Stimulated activated CD4-positive, alpha-beta T cell treated with anti-CD3 and anti-CD28 coated beads, TNF-alpha, amount 100 ng/mL, for 4 hours (primary cell): ENCODE results near the gene FGD3.
"Not testable (repeated sequence)": the region's sequence is repeated elsewhere in the genome, so short reads cannot be mapped to it uniquely, and the experiment has no call there.

Source experiments
- DNase-seq, 3 experiments: peaks; one replicate each; pipeline ENCODE4 v3.0.0-alpha.2; 2020; ENCODE audit warnings: low read depth in 3 of 3

FGD3 gene

DNA sequence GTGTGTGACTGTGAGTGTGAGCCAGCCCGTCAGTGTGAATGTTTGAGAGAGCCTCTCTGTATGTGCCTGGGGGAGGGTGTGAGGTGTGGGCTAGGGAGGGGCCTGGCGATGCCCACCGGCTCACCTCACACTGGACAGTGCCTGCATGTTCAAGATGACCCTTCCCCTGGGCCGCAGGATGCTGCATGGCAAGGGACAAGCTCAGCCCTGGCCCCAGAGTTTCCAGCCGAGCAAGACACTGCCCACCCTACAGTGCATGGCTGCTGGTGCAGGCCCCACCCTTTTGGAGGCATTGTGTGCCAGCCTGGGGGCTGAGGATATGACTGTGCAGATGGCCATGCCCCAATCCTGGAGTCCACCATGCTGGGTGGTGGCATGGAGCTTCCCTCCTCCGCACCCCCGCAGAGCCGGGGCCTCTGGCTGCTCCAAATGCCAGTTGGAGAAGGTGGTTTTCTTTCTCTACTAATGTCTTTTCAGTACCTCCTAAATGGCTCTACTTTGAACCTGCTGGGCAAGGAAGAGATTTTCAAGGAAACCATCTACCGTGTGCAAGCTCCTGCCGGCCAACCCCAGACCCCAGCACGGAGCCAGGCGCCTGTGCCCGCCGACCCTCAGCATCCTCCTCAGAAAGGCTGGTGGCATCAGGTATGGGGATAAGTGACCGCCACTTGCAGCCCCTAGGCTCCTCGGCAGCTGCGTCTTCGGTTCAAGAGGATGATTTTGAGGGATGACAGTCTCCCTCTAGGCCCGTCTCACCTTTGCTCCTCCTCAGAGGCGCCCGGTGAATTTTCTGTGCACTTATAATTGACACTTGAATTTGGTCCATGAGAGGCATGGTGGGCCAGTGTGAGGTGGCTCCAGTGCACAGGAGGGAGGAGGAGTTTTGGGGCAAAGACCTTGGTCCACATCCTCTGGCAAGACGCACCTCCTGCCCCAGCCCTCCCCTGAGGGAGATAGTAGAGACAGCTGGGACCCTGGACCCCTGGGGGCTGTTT is 27.7 kb downstream of the FGD3 start:
- no peak for DNase-seq

DNA sequence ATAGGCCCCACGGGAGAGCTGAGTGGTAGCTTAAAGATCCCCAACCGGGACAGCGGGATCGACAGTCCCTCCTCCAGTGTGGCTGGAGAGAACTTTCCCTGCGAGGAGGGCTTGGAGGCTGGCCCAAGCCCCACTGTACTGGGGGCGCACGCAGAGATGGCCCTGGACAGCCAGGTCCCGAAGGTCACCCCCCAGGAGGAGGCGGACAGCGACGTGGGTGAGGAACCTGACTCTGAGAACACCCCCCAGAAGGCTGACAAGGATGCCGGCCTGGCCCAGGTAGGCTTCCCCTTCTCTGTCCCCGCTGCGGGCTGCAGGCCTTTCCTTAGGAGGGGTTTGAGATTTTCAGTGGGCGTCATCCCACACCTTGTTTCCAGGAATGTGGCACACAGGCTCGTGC is 29.1 kb downstream of the FGD3 start:
- DNase-seq: no peak

DNA sequence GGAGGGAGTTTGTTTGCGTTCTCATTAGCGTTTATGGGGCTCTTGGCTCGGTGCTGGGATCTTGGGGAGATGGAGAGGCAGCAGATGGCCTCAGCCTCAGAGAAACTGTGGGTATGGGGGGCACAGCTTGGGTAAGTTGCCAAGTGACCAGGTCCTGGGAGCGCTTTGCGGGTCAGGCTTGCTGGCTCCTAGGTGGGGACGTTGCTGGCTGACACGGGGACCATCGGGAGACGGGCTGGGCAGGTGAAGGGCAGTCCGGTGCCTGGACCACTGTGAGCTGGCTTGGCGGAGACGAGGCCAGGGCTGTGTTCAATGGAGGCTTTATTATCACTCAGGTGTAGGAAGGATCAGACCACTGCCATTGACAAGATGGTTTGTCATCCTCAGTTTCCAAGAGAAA is 30.0 kb downstream of the FGD3 start:
- DNase-seq: no peak

DNA sequence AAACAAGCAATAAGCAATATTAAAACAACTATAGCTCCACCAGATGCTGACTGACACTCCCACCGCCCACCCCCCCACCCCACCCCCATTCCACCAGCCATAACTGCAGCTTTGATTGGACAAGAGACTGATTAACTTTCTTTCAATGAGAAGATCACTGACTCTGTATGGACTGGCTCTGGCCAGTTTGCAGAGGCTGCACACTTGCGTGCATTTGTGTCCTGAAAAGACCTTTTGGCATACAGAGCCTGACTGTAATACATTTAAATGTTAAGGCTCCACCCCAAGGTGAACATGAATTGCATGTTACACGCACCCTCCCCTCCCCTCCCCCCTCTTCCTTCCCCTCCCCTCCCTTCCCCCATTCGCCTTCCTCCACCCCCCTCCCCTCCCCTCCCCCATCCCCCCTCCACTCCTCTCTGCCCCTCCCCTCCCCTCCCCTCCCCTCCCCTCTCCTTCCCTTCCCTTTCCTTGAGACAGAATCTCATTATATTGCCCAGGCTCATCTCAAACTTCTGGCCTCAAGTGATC is 31.1 kb downstream of the FGD3 start:
- no peak for DNase-seq

DNA sequence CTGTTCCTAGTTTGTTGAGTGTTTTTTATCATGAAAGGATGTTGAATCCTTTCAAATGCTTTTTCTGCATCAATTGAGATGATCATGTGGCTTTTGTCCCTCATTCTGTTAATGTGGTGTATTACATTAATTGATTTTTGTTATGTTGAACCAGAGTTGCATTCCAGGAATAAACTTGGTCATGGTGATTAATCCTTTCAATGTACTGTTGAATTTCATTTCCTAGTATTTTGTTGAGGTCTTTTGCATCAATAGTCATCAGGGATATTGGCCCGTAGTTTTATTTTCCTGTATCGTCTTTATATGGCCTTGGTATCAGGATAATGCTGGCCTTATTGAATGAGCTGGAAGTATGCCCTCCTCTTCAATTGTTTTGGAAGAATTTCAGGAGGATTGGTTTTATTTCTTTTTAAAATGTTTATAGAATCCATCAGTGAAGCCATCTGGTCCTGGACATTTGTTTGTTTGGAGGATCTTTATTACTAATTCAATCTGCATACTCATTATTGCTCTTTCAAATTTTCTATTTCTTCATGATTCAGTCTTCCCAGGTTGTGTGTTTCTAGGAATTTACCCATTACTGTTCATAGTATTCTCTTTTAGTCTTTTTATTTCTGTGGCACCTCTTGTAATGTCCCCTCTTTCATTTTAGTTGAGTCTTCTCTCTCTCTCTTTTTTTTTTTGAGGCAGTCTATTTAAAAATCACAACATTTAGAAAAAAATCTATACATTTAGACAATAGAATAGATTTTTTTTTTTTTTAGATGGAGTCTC is 32.1 kb downstream of the FGD3 start:
- no peak for DNase-seq

DNA sequence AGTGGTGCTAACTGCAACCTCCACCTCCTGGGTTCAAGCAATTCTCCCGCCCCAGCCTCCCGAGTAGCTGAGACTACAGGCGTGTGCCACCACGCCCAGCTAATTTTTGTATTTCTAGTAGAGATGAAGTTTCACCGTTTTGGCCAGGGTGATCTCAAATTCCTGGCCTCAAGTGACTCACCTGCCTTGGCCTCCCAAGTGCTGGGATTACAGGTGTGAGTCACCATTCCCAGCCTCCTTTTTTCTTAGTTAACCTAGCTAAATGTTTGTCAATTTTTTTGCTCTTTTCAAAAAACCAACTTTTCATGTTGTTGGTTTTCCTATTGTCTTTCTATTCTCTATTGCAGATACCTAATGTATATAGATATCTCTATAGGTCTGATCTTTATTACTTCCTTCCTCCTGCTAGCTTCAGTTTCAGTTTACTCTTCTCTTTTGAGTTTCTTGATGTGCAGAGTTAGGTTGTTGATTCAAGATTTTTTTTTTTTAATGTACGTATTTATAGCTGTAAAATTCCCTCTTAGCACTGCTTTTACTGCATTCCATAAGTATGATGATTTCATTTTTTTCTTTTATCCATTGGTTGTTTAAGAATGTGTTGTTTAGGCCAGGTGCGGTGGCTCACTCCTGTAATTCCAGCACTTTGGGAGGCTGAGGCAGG is 32.9 kb downstream of the FGD3 start:
- no peak for DNase-seq

DNA sequence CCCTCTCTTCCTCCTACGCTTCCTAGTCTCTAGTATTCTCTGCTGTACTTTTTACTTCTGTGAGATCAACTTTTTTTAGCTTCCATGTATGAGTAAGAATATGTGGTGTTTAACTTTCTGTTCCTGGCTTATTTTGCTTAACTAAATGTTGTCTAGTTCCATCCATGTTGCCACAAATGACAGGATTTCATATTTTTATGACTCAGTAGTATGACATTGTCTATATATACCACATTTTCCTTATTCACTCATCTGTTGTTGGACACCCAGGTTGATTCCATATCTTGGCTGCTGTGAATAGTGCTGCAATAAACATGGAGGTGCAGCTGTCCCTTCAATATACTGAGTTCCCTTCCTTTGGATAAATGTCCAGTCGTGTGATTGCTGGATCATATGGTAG is 34.8 kb downstream of the FGD3 start:
- no peak for DNase-seq

DNA sequence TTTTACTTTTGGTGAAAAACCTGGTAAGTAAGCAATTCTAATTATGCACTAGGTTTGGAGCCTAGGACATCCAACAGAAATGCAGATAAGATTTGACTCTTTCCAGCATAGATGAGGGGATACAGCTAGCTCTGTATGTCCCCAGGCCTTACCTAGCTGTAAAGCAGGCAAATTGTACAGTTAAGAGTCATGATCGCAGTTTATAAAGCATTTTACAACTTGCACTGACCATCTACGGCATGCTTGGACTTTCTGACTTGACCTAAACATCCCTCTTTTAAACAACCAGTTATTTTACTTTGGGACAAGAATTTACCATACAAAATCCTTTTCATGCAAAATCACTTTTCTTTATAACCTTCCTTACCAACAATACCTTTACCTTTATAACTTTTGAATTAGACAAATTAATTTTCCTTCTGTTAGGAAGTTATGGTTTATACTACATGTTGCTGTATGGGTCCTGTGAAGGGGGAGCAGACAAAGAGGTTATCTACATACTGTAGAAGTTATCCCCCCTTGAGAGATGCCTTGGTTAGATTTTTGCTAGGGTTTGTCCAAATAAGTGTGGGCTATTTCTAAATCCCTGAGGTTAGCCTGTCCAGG is 36.8 kb downstream of the FGD3 start:
- DNase-seq: no peak

DNA sequence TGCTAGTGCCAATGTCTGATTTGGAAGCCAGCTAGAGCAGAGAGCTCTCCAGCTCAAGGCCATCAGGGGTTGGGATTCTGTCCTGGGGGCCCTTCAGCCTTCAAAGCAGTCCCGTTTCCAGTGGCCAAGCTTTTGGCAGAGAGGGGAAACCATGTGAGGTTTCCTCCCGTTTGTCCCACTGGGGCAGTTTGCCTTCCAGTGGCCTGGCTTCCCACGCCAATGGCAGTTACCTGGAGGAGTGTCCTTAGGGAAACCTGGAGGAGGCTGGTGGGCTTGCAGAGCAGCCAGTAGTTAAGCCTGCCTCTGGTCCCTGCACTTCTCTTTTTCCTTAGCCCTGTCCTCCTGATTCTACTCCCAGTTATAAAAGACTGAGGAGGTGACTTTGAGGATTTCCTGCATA is 37.7 kb downstream of the FGD3 start:
- no peak for DNase-seq

DNA sequence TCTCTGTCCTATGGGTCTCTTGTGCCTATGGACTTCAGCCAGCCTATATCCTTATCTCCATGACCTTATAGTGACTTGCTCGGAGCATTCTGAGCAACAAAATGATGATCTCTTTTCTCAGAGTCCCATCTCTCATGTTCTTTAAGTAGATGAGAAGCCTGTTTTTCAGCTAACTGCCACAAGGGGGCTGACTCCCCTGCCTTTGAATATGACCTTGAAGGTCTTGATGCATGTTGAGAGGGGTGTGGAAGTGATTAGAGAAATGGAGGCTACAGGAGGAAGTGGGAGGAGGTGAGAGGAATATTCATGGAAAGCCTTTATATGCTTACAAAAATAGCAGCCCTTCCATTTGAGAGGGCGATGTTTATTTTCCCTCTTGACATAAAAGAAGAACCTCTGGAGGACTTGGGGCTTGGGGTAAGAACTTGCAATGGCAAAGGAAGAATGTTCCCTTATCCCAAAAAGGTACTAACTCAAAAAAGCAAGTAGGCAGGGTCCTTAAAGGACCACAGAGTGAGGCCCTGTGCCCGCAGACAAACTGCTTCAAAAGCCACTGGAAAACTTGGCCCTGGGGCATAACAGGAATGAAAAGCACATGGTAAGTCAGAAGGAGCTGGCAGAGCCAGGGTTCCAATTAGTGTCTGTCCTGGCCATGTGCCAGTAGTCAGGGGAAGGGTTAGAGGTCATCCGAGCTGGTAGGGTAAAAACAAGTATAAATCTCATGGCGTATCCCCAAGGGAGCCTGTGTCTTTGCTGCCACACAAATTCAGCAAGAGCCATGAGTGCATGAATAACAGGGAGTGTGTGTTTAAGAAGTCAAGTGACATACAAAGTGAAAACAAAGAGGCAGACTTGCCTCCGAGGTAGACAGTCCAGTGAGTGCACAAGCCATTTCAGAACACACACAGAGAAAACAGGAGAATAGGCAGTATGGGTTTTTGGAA is 39.1 kb downstream of the FGD3 start:
- DNase-seq: peak in 2 of 3 experiments; percentile 31 to 44

DNA sequence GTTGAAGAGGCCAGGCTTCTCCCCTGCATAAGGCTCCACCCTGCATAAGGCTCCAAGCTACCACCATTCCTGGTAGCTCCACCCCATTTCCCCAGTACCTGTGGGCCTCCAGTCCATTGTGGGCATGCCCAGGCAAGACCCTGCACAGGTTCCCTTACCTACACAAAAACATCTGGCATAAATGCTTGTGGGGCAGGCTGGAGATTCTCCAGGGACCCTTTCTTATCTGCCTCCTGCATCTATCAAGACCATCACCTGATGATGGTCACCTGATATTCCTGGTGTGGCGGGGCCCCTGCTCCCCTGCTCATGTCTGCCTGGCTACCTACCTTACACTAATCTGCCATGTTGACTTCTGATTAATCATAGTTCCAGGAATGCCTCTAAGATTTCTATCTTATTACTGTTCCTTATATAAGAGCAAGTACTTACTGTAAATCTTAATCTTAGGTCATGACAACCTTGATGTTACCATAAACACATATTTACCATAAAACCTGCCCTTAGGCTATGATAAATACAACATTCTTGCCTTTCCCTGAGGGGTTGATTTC is 41.0 kb downstream of the FGD3 start:
- DNase-seq: no peak

DNA sequence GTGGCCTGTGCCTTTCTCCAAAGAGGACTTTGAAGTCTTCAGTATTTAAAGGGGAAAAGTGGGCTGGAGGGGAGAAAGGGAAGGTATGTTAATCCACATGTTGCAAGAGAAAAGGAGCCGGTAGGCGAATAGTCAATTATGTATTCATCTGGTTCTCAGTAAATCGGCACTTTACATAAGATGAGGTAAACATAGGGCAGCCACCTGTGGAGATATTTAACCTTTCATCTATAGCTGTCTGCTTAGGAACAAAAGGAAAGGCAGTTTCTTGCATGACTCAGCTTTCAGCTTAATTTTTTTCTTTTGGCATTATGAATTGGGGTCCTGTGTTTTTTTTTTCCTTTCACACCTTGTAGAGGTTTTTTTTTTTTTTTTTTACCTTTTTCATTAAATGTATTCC is 42.2 kb downstream of the FGD3 start:
- no peak for DNase-seq

DNA sequence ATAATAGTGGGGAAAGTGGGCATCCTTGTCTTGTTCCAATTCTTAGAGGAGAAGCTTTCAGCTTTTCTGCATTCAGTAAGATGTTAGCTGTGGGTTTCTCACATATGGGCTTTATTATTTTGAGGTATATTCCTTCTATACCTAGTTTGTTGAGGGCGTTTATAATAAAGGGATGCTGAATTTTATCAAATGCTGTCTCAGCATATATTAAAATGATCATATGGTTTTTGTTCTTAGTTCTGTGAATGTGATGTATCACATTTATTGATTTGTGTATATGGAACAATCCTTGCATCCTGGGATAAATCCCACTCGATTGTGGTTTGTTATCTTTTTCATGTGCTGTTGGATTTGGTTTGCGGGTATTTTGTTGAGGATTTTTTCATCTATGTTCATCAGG is 43.1 kb downstream of the FGD3 start:
- DNase-seq: no peak

DNA sequence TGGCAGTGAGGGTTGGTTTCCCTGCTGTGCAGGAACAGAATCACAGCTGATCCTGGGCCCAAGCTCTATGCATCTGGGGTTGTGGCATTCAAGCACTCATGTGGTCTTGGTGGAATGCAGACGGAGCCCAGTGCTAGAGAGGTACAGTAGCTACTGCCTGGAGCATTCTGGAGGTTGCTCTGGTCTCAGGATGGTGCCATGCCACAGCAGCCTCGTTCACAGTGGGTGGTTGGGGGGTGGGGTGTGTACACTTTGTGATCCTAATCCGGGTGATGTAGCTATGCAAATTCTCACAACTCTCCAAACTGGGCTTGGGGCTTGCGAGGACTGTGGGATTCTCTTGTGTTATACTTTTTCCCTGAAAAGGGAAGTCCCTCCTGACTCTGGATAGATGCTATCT is 45.2 kb downstream of the FGD3 start:
- no peak for DNase-seq

DNA sequence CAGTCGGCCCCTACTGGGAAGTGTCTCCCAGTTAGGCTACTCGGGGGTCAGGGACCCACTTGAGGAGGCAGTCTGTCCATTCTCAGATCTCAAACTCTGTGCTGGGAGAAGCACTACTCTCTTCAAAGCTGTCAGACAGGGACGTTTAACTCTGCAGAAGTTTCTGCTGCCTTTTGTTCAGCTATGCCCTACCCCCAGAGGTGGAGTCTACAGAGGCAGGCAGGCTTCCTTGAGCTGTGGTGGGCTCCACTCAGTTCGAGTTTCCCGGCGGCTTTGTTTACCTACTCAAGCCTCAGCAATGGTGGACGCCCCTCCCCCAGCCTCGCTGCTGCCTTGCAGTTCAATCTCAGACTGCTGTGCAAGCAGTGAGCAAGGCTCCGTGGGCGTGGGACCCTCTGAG is 51.5 kb downstream of the FGD3 start:
- not testable (repeated sequence) for DNase-seq

DNA sequence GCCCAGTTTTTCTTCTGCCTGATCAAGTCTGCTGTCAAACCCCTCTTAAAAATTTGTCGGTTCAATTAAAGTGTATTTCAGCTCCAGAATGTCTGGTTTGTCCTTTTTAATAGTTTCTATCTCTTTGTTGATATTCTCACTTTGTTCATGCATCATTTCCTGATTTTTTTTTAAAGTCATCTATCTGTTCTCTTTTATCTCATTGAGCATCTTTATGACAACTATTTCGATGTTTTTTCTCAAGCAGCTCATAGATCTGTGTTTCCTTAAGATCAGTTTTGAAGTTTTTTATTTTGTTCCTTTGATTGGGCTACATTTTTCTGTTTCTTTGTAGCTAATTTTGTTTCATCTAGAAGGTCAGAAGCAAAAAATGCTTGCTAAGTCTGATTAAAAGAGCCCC is 53.7 kb downstream of the FGD3 start:
- DNase-seq: no peak

DNA sequence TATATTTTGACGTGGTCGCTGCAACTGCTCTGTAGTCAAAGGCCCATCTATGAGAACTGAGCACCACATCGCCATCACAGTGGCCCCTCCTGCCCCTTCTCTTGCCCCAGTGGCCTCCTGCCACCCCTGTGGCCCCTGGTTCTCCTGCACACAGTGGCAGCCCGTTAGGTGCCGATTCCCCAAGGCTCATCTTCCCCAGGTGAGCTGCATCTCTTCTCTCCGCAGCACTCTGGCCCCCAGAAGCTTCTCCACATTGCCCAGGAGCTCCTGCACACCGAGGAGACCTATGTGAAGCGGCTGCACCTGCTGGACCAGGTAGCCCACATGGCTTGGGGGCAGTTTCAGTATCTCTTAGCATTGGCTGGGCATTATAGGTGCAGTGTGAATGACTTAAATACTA is 55.4 kb downstream of the FGD3 start:
- no peak for DNase-seq

DNA sequence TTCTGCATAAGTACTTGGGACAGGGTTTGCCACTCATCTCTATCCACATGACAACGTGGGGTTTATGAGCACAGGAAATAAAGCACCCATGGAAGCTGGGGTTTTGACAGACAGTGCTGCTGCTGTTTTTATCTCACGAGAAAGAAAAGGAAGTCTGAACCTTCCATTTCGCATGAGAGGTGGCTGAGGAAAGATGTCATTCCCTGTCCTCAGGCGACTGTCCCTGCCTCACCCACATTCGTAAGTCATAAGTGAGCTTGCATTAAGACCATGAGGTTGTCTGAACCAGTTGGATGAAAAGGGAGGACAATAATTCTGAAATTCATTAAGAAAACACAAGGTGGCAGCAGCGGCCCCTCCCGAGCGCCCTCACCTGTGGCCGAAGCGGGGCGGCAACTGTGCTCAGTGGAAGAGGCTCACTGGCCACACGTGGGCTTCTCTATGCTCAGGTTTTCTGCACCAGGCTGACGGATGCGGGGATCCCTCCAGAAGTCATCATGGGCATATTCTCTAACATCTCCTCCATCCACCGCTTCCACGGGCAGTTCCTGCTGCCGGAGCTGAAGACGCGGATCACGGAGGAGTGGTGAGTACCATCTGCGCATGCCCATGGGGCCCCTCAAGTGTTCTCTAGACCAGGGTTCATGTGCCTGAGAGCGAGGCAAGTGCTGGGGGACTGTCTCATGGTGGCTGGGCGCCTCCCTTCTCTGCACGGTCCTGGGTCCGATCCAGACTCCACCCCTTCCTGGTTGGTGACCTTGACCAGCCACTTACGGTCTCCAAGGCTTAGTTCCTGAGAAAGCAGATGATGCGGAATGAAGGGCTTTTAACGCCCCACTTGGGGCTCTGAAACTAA is 56.5 kb downstream of the FGD3 start:
- DNase-seq: peak; percentile 33 to 54 (median 41)

DNA sequence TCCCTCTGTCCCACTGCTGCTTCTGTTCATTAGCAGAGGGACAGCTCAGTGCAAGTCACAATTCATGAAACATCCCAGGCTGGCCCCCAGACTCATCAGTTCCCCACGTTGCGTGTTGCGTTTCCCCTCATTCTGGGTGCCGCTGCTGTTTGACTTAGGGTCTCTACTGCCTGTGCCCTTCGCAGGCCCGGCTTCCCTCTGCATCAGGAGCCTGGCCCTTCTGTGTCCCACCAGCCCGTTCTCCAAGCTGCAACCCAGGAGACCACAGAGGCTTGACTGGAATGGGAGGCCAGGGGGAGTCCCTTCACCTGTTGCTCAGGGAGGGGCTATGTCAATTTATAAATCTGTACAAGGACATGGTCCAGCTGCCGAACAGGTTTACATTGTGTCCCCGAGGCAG is 57.2 kb downstream of the FGD3 start:
- no peak for DNase-seq
